ENCODE measurements around the gene FOXP4. TPM values are rescaled to one million over a fixed set of nuclear protein-coding genes. Genes with fewer than 3 reads are reported as not detected.

FOXP4 gene
- total and polyA plus RNA-seq, 4 donors, result 2.5 to 16.0 (median 4.3) TPM

DNA sequence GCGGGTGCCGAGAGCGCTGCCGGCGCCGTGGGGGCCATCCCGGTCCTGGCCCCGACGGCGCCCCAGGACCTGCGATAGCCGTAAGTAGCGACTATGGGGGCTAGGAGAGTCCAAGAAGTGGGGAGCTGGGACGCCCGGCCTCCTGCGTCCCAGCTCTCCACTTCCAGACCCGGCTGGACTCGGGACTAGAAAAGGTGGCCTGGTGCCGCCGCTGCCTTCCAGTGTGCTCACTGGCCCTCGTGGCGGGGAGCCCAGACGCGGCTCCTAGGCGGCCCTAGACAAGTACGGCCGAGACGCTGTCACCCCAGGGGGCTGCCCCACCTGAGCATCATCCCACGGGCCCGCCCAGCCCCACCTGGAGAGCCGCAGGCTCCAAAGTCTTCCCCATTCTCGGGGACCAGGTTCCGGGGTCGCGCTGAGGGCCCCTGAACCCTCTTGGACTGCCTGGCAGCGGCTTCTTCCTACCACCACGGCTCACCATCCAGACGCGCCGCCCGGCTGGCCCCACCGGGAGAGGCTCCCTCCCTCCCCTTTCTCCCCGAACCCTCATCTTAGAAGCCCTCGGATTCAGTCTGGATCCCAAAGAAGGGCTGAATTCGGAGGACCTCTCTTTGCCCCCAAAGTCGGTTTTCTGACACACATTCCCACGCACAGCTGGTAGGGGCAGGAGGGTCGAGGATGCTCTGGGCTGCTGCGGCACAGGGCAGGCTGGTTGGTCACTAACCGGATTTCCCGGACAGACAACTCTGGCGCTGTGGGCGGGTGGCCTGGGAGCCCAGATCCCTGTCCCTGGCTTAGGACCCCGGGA is 91.2 kb downstream of the FOXP4 start:
- WGBS, result 8% methylated on average over 54 of the region's 54 CpGs
- Histone ChIP-seq H3K36me3 (ENCODE audit: control insufficient read depth in 4 of 4, insufficient read depth in 3 of 4, low read depth in 1 of 4, low read length in 3 of 4) (no peaks in the 10 kb centered on the region), H3K4me1 (ENCODE audit: control insufficient read depth in 4 of 4, insufficient read depth in 4 of 4, low read length in 3 of 4) (peaks cover 0 to 23% (median 13%) of the 10 kb centered on the region in 4 donors), H3K9me3 (ENCODE audit: control insufficient read depth in 4 of 4, low read length in 3 of 4) (no peaks in the 10 kb centered on the region), H3K4me3 (ENCODE audit: low read depth in 1 of 3, low read length in 3 of 3) (peak overlapping the region in 1 of 3 donors; percentile 36), H3K27ac (ENCODE audit: low read depth in 1 of 2, low read length in 2 of 2) (no peak overlapping the region), H3K27me3 (ENCODE audit: control insufficient read depth in 4 of 4, insufficient read depth in 4 of 4, low read length in 3 of 4) (peaks cover 0 to 13% (median 3%) of the 10 kb centered on the region in 4 donors), H3K9ac (ENCODE audit: low read depth in 1 of 2, low read length in 2 of 2) (no peak overlapping the region)
- DNase-seq (ENCODE audit: low spot score), result no peak
- TF ChIP-seq YY1 (IDR thresholded peaks at IDR 0.05), result no peak
- no peak for TF ChIP-seq FOXA1 (IDR thresholded peaks at IDR 0.05)
- no peak for TF ChIP-seq NR2F2 (IDR thresholded peaks at IDR 0.05)
- no peak for TF ChIP-seq HNF4G (IDR thresholded peaks at IDR 0.05)
- TF ChIP-seq GABPA (IDR thresholded peaks at IDR 0.05 in 1 of 2, conservative IDR thresholded peaks at IDR 0.05 in 1 of 2), result no peak
- TF ChIP-seq EGR1 (IDR thresholded peaks at IDR 0.05; ENCODE audit: low read depth in 2 of 2), result no peak
- no peak for TF ChIP-seq RXRA (IDR thresholded peaks at IDR 0.05)
- TF ChIP-seq JUND (IDR thresholded peaks at IDR 0.05), result no peak
- TF ChIP-seq HNF4A (conservative IDR thresholded peaks at IDR 0.05), result no peak
- no peak for TF ChIP-seq FOXA2 (IDR thresholded peaks at IDR 0.05)

DNA sequence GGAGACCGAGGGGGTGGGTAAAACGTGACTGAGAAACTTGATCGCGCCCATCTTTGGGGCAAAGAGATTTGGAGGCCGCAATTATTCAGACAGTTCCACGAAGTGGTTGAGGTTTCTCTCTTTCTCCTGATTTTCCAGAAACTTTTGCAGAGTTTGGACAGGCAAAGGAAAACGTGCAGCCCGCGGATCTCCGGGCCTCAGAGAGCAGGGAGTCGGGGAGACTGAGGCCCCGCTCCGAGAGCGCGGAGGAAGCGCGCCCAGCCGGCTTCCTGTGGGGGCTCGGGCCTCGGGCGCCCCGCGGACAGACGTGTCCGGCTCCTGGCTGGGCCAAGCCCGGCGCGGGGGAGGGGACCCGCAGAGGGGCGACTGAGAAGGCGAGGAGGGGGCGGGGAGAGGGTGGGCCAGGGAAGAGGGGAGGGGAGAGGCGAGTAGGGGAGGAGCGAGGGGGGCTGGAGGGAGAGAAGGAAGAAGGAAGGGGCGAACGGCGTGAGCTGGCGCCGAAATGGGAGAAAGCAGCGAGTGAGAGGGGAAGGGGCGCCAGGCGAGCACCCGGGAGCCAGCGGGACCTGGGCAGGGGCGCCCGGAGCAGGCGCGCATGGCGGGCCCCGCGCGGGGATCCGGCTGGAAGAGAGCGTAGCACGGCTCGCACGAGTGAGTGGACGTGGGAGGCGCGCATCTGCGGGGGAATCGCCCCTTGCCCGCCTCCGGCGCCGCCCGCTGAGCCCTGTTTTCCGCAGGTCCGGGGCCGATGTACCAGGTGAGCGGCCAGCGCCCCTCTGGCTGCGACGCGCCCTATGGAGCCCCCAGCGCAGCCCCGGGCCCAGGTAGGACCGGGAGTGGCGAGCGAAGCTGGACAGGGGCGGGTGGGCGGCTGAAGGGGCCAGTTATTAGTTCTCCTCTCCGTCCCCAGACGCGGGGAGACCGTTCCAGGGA is 92.1 kb downstream of the FOXP4 start, which contains the start of gene MDFI:
Gene MDFI (plus strand): TSS at position 467 of the 933 bp plus-strand sequence. CDS start 282 bp downstream, at position 749.
- Histone ChIP-seq H3K9me3 (ENCODE audit: control insufficient read depth in 4 of 4, low read length in 3 of 4) (no peaks in the 10 kb centered on the region), H3K9ac (ENCODE audit: low read depth in 1 of 2, low read length in 2 of 2) (no peak within 1 kb of the TSS), H3K36me3 (ENCODE audit: control insufficient read depth in 4 of 4, insufficient read depth in 3 of 4, low read depth in 1 of 4, low read length in 3 of 4) (no peaks in the 10 kb centered on the region), H3K27ac (ENCODE audit: low read depth in 1 of 2, low read length in 2 of 2) (peak within 1 kb of the TSS in 1 of 2 donors; percentile 41), H3K4me1 (ENCODE audit: control insufficient read depth in 4 of 4, insufficient read depth in 4 of 4, low read length in 3 of 4) (peaks cover 0 to 23% (median 13%) of the 10 kb centered on the region in 4 donors), H3K4me3 (ENCODE audit: low read depth in 1 of 3, low read length in 3 of 3) (peak within 1 kb of the TSS in 1 of 3 donors; percentile 36), H3K27me3 (ENCODE audit: control insufficient read depth in 4 of 4, insufficient read depth in 4 of 4, low read length in 3 of 4) (peaks cover 0 to 13% (median 3%) of the 10 kb centered on the region in 4 donors)
- 3% methylated on average over 86 of the region's 86 CpGs for WGBS
- TF ChIP-seq GABPA (IDR thresholded peaks at IDR 0.05 in 1 of 2, conservative IDR thresholded peaks at IDR 0.05 in 1 of 2) (no peak), JUND (IDR thresholded peaks at IDR 0.05) (no peak), SP1 (IDR thresholded peaks at IDR 0.05) (no peak), NR2F2 (IDR thresholded peaks at IDR 0.05) (no peak), RAD21 (IDR thresholded peaks at IDR 0.05) (no peak), FOXA2 (IDR thresholded peaks at IDR 0.05) (no peak), FOXA1 (IDR thresholded peaks at IDR 0.05) (no peak), YY1 (IDR thresholded peaks at IDR 0.05) (no peak), EGR1 (IDR thresholded peaks at IDR 0.05; ENCODE audit: low read depth in 2 of 2) (no peak), HNF4G (IDR thresholded peaks at IDR 0.05) (no peak), RXRA (IDR thresholded peaks at IDR 0.05) (no peak), HNF4A (conservative IDR thresholded peaks at IDR 0.05) (no peak), TAF1 (conservative IDR thresholded peaks at IDR 0.05) (no peak)
- TF ChIP-seq, protein P1, sequence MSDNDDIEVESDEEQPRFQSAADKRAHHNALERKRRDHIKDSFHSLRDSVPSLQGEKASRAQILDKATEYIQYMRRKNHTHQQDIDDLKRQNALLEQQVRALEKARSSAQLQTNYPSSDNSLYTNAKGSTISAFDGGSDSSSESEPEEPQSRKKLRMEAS (IDR thresholded peaks at IDR 0.05), result no peak
- TF ChIP-seq, protein P2, sequence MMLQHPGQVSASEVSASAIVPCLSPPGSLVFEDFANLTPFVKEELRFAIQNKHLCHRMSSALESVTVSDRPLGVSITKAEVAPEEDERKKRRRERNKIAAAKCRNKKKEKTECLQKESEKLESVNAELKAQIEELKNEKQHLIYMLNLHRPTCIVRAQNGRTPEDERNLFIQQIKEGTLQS (IDR thresholded peaks at IDR 0.05), result no peak
- TF ChIP-seq, protein P3, sequence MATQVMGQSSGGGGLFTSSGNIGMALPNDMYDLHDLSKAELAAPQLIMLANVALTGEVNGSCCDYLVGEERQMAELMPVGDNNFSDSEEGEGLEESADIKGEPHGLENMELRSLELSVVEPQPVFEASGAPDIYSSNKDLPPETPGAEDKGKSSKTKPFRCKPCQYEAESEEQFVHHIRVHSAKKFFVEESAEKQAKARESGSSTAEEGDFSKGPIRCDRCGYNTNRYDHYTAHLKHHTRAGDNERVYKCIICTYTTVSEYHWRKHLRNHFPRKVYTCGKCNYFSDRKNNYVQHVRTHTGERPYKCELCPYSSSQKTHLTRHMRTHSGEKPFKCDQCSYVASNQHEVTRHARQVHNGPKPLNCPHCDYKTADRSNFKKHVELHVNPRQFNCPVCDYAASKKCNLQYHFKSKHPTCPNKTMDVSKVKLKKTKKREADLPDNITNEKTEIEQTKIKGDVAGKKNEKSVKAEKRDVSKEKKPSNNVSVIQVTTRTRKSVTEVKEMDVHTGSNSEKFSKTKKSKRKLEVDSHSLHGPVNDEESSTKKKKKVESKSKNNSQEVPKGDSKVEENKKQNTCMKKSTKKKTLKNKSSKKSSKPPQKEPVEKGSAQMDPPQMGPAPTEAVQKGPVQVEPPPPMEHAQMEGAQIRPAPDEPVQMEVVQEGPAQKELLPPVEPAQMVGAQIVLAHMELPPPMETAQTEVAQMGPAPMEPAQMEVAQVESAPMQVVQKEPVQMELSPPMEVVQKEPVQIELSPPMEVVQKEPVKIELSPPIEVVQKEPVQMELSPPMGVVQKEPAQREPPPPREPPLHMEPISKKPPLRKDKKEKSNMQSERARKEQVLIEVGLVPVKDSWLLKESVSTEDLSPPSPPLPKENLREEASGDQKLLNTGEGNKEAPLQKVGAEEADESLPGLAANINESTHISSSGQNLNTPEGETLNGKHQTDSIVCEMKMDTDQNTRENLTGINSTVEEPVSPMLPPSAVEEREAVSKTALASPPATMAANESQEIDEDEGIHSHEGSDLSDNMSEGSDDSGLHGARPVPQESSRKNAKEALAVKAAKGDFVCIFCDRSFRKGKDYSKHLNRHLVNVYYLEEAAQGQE (IDR thresholded peaks at IDR 0.05), result no peak
- TF ChIP-seq, protein P4, sequence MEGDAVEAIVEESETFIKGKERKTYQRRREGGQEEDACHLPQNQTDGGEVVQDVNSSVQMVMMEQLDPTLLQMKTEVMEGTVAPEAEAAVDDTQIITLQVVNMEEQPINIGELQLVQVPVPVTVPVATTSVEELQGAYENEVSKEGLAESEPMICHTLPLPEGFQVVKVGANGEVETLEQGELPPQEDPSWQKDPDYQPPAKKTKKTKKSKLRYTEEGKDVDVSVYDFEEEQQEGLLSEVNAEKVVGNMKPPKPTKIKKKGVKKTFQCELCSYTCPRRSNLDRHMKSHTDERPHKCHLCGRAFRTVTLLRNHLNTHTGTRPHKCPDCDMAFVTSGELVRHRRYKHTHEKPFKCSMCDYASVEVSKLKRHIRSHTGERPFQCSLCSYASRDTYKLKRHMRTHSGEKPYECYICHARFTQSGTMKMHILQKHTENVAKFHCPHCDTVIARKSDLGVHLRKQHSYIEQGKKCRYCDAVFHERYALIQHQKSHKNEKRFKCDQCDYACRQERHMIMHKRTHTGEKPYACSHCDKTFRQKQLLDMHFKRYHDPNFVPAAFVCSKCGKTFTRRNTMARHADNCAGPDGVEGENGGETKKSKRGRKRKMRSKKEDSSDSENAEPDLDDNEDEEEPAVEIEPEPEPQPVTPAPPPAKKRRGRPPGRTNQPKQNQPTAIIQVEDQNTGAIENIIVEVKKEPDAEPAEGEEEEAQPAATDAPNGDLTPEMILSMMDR (IDR thresholded peaks at IDR 0.05; ENCODE audit: low read depth, low read length, missing input control), result no peak
- TF ChIP-seq, protein P5, sequence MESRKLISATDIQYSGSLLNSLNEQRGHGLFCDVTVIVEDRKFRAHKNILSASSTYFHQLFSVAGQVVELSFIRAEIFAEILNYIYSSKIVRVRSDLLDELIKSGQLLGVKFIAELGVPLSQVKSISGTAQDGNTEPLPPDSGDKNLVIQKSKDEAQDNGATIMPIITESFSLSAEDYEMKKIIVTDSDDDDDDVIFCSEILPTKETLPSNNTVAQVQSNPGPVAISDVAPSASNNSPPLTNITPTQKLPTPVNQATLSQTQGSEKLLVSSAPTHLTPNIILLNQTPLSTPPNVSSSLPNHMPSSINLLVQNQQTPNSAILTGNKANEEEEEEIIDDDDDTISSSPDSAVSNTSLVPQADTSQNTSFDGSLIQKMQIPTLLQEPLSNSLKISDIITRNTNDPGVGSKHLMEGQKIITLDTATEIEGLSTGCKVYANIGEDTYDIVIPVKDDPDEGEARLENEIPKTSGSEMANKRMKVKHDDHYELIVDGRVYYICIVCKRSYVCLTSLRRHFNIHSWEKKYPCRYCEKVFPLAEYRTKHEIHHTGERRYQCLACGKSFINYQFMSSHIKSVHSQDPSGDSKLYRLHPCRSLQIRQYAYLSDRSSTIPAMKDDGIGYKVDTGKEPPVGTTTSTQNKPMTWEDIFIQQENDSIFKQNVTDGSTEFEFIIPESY (IDR thresholded peaks at IDR 0.05), result no peak
- no peak for DNase-seq (ENCODE audit: low spot score)

Measured in liver (tissue), 9 donors.